ENCODE data around the gene NFYB.

NFYB gene

GRCh38 chr12:104073699-104074098 lies 64.3 kb downstream of the NFYB start:
- Mint-ChIP-seq H3K4me1 (no peaks in the 10 kb centered on the region), H3K27ac (no peak overlapping the region), H3K4me3 (no peak overlapping the region), H3K9me3 (no peaks in the 10 kb centered on the region), H3K36me3 (peaks cover 24% of the 10 kb centered on the region), H3K27me3 (no peaks in the 10 kb centered on the region)
- CTCF ChIA-PET, result no interaction called here
- DNase-seq, result no peak

- Mint-ChIP-seq H3K9me3 (no peaks in the 10 kb centered on the region), H3K27me3 (no peaks in the 10 kb centered on the region), H3K36me3 (peaks cover 28% of the 10 kb centered on the region), H3K27ac (no peak overlapping the region), H3K4me3 (no peak overlapping the region), H3K4me1 (peaks cover 5% of the 10 kb centered on the region)
- DNase-seq, result no peak
- CTCF ChIA-PET, result no interaction called here
These were observed 65.9 kb downstream of the NFYB start for GRCh38 chr12:104072099-104072498.
